ENCODE measurements around the gene STXBP5.

The STXBP5 gene

GRCh38 chr6:147204060-147204785, at the start of gene STXBP5:
STXBP5 (plus strand) TSS chr6:147204417; CDS start chr6:147204533, 116 bp downstream.
- DNase-seq, result peak; percentile 13 to 51 (median 34)

- DNase-seq, result no peak
These were observed 49.8 kb upstream of the STXBP5 start for GRCh38 chr6:147154454-147154853.

- no peak for DNase-seq
These were observed 48.0 kb upstream of the STXBP5 start for GRCh38 chr6:147156218-147156617.

- no peak for DNase-seq
These were observed 47.3 kb upstream of the STXBP5 start for GRCh38 chr6:147156799-147157382.

GRCh38 chr6:147157930-147158329, 46.3 kb upstream of the STXBP5 start:
- no peak for DNase-seq

- no peak for DNase-seq
These were observed 45.3 kb upstream of the STXBP5 start for GRCh38 chr6:147158881-147159280.

- DNase-seq, result no peak
These were observed 44.5 kb upstream of the STXBP5 start for GRCh38 chr6:147159536-147160374.

GRCh38 chr6:147160593-147160992, 43.6 kb upstream of the STXBP5 start:
- DNase-seq, result no peak

GRCh38 chr6:147161253-147161973, 42.8 kb upstream of the STXBP5 start:
- no peak for DNase-seq

- no peak for DNase-seq
These were observed 42.2 kb upstream of the STXBP5 start for GRCh38 chr6:147161974-147162495.

- no peak for DNase-seq
These were observed 39.5 kb upstream of the STXBP5 start for GRCh38 chr6:147164761-147165160.

- DNase-seq, result no peak
These were observed 37.8 kb upstream of the STXBP5 start for GRCh38 chr6:147166360-147166944.

- DNase-seq, result no peak
These were observed 37.2 kb upstream of the STXBP5 start for GRCh38 chr6:147166992-147167391.

- no peak for DNase-seq
These were observed 36.4 kb upstream of the STXBP5 start for GRCh38 chr6:147167576-147168461.

- no peak for DNase-seq
These were observed 34.7 kb upstream of the STXBP5 start for GRCh38 chr6:147169529-147169928.

GRCh38 chr6:147170269-147170668, 33.9 kb upstream of the STXBP5 start:
- no peak for DNase-seq

- DNase-seq, result no peak
These were observed 31.1 kb upstream of the STXBP5 start for GRCh38 chr6:147173140-147173539.

- no peak for DNase-seq
These were observed 30.4 kb upstream of the STXBP5 start for GRCh38 chr6:147173675-147174308.

- no peak for DNase-seq
These were observed 27.4 kb upstream of the STXBP5 start for GRCh38 chr6:147176795-147177194.

- no peak for DNase-seq
These were observed 26.9 kb upstream of the STXBP5 start for GRCh38 chr6:147177286-147177685.

GRCh38 chr6:147178355-147178754, 25.9 kb upstream of the STXBP5 start:
- no peak for DNase-seq

Measured in stimulated activated naive CD4-positive, alpha-beta T cell (primary cell).